B cell (primary cell): ENCODE measurements around the gene EPB41L2.
"Not testable (repeated sequence)": the region's sequence is repeated elsewhere in the genome, so short reads cannot be mapped to it uniquely, and the experiment has no call there.

ENCODE experiments used
- CTCF ChIP-seq: fragments of 200-600 bp; IDR thresholded peaks from one replicate; pipeline ENCODE4 v1.8.0; 2022; ENCODE audit warnings: antibody characterized with exemption, mild to moderate bottlenecking
- EZH2 ChIP-seq: IDR thresholded peaks from 2 replicates; pipeline ENCODE4 v1.6.1; 2012; ENCODE audit warnings: borderline replicate concordance, low read depth, mild to moderate bottlenecking, moderate library complexity, low read length; ENCODE audit not compliant: insufficient read depth, poor library complexity, severe bottlenecking

GRCh38 chr6:131090339-131090738 lies 27.3 kb upstream of the EPB41L2 start:
- TF ChIP-seq CTCF, EZH2: not testable (repeated sequence)
